Omental fat pad (tissue), 4 donors: ENCODE results near the gene KCNJ9. TPM values are rescaled to one million over a fixed set of nuclear protein-coding genes. Genes with fewer than 3 reads are reported as not detected.

Source experiments
- ATAC-seq: fragments of 150-250 bp; one replicate; pipeline ENCODE4 v1.9.1; 2016; ENCODE audit warnings: mild to moderate bottlenecking, moderate library complexity; ENCODE audit not compliant: low FRiP score
- DNase-seq: peaks from one replicate; pipeline ENCODE4 v3.0.0-alpha.2; 2019; ENCODE audit warnings: low spot score
- total RNA-seq, 4 donors: library from RNA; depleted of rRNA; stranded (reverse); fragments of >200 nt; gene quantifications; one replicate each; pipeline ENCODE4 v1.1.0, GENCODE V29; 2016
- TF ChIP-seq, protein P1 (sequence below), 3 donors: fragments of 450-650 bp; IDR thresholded peaks; one replicate each; pipeline ENCODE4 v1.5.1; 2016 to 2017; ENCODE audit warnings: antibody characterized with exemption in 3 of 3, mild to moderate bottlenecking in 3 of 3, moderate library complexity in 2 of 3

The KCNJ9 gene
- total RNA-seq, 4 donors from 2014 or later, result not detected

GRCh38 chr1:160056648-160057169 is 24.6 kb upstream of the KCNJ9 start:
- TF ChIP-seq, protein P1, sequence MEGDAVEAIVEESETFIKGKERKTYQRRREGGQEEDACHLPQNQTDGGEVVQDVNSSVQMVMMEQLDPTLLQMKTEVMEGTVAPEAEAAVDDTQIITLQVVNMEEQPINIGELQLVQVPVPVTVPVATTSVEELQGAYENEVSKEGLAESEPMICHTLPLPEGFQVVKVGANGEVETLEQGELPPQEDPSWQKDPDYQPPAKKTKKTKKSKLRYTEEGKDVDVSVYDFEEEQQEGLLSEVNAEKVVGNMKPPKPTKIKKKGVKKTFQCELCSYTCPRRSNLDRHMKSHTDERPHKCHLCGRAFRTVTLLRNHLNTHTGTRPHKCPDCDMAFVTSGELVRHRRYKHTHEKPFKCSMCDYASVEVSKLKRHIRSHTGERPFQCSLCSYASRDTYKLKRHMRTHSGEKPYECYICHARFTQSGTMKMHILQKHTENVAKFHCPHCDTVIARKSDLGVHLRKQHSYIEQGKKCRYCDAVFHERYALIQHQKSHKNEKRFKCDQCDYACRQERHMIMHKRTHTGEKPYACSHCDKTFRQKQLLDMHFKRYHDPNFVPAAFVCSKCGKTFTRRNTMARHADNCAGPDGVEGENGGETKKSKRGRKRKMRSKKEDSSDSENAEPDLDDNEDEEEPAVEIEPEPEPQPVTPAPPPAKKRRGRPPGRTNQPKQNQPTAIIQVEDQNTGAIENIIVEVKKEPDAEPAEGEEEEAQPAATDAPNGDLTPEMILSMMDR (IDR thresholded peaks at IDR 0.05), result no peak
- DNase-seq (no peak), ATAC-seq (no peak)

GRCh38 chr1:160058087-160058486 is 23.3 kb upstream of the KCNJ9 start:
- DNase-seq (no peak), ATAC-seq (no peak)
- TF ChIP-seq, protein P1 (IDR thresholded peaks at IDR 0.05), result no peak

- TF ChIP-seq, protein P1 (IDR thresholded peaks at IDR 0.05), result no peak
- ATAC-seq, result no peak
- no peak for DNase-seq
Measured at GRCh38 chr1:160061369-160062229, 19.7 kb upstream of the KCNJ9 start.

- DNase-seq, result no peak
- ATAC-seq, result no peak
- TF ChIP-seq, protein P1 (IDR thresholded peaks at IDR 0.05), result no peak
Measured at GRCh38 chr1:160062230-160062532, 19.2 kb upstream of the KCNJ9 start.

- ATAC-seq (no peak), DNase-seq (no peak)
- TF ChIP-seq, protein P1 (IDR thresholded peaks at IDR 0.05), result no peak
Measured at GRCh38 chr1:160063176-160063575, 18.2 kb upstream of the KCNJ9 start.

- no peak for ATAC-seq
- TF ChIP-seq, protein P1 (IDR thresholded peaks at IDR 0.05), result no peak
- DNase-seq, result no peak
Measured at GRCh38 chr1:160064164-160064563, 17.2 kb upstream of the KCNJ9 start.

DNA sequence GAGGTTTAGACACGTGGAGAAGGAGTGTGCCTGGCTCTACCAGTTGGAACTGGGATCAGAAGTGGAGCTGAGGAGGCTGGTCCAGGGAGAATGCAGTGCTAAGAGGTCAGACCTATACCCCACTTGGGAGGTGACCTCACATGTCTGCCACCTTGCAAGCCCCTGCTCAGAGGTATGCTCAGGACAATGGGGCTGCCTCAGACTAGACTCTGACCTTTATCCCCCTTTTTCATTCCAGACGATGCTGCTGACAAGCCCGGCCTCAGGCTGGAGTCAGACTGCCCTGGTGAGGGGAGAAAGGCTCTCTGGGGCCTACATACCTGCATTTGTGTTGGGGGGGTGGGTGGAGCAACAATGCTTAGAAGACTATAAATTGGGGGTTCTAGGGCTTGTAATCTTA is 16.6 kb upstream of the KCNJ9 start:
- TF ChIP-seq, protein P1 (IDR thresholded peaks at IDR 0.05), result no peak
- ATAC-seq (no peak), DNase-seq (no peak)
